ENCODE data around the gene TMPRSS6. TPM values are rescaled to one million over a fixed set of nuclear protein-coding genes. Genes with fewer than 3 reads are reported as not detected.

TMPRSS6 gene
- total RNA-seq, 1 experiment from 2014 or later, result 0.04 TPM

DNA sequence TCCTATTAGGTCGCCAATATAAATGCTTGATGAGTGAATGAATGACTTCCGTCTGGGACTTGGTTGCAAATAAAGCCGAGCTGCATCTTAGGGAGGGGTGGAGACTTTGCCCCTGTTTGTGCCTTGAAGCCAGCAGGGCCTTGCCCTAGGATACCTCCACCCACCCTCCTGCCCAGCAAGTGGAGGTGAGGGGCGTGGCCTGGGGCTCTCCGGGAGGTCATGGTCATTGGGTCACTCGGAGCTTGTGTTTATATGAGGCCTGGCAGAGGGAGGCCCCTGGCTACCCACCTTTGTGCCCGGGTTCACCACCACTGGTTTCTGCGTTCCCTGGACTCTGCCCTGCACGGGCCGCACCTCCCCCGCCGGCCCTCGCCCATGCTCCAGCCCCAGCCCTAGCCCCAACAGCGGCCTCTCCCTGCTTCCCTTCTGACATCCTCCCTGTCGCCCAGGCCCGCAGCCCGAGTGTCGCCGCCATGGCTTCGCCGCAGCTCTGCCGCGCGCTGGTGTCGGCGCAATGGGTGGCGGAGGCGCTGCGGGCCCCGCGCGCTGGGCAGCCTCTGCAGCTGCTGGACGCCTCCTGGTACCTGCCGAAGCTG is 85.7 kb downstream of the TMPRSS6 start:
- H3K4me2 ChIP-seq (ENCODE audit: low read length), result no peak overlapping the region
- H3K9me2 ChIP-seq (replicated peaks; ENCODE audit: low read length), result no peaks in the 10 kb centered on the region
- peaks cover 17% of the 10 kb centered on the region for H3K79me2 ChIP-seq (ENCODE audit: low read length)
- no peaks in the 10 kb centered on the region for H3F3A ChIP-seq (ENCODE audit: low read length, unreplicated experiment)
- no peaks in the 10 kb centered on the region for H3K4me1 ChIP-seq (ENCODE audit: insufficient read depth, low read length)
- POLR2A ChIA-PET (ENCODE audit: unreplicated experiment), result no interaction called here
- no peak for DNase-seq
- H4K20me1 ChIP-seq (ENCODE audit: low read length), result no peaks in the 10 kb centered on the region
- no peaks in the 10 kb centered on the region for H3K27me3 ChIP-seq (ENCODE audit: low read length)
- no peaks in the 10 kb centered on the region for H3K36me3 ChIP-seq (ENCODE audit: low read depth, low read length)
- no peaks in the 10 kb centered on the region for H3K9me3 ChIP-seq (ENCODE audit: low read length)
- CTCF ChIA-PET, result no interaction called here
- no peak overlapping the region for H3K4me3 ChIP-seq (ENCODE audit: low read length)
- no TSS peak for BruUV-seq (replicated peaks)
- no peak for TF ChIP-seq EZH2phosphoT487 (IDR thresholded peaks at IDR 0.05; ENCODE audit: borderline replicate concordance, low read length)
- TF ChIP-seq, protein P1, sequence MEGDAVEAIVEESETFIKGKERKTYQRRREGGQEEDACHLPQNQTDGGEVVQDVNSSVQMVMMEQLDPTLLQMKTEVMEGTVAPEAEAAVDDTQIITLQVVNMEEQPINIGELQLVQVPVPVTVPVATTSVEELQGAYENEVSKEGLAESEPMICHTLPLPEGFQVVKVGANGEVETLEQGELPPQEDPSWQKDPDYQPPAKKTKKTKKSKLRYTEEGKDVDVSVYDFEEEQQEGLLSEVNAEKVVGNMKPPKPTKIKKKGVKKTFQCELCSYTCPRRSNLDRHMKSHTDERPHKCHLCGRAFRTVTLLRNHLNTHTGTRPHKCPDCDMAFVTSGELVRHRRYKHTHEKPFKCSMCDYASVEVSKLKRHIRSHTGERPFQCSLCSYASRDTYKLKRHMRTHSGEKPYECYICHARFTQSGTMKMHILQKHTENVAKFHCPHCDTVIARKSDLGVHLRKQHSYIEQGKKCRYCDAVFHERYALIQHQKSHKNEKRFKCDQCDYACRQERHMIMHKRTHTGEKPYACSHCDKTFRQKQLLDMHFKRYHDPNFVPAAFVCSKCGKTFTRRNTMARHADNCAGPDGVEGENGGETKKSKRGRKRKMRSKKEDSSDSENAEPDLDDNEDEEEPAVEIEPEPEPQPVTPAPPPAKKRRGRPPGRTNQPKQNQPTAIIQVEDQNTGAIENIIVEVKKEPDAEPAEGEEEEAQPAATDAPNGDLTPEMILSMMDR (conservative IDR thresholded peaks at IDR 0.05; ENCODE audit: low read depth, low read length), result no peak
- no peak for TF ChIP-seq EZH2 (IDR thresholded peaks at IDR 0.05; ENCODE audit: low read length, unreplicated experiment)
- ATAC-seq, result no peak
- H3K9ac ChIP-seq (ENCODE audit: low read length), result no peak overlapping the region
- no peak overlapping the region for H2AFZ ChIP-seq (ENCODE audit: low read length)
- H3K27ac ChIP-seq (ENCODE audit: low read length), result no peak overlapping the region
- intact Hi-C loops (cut with micrococcal nuclease), result no loop called here

DNA sequence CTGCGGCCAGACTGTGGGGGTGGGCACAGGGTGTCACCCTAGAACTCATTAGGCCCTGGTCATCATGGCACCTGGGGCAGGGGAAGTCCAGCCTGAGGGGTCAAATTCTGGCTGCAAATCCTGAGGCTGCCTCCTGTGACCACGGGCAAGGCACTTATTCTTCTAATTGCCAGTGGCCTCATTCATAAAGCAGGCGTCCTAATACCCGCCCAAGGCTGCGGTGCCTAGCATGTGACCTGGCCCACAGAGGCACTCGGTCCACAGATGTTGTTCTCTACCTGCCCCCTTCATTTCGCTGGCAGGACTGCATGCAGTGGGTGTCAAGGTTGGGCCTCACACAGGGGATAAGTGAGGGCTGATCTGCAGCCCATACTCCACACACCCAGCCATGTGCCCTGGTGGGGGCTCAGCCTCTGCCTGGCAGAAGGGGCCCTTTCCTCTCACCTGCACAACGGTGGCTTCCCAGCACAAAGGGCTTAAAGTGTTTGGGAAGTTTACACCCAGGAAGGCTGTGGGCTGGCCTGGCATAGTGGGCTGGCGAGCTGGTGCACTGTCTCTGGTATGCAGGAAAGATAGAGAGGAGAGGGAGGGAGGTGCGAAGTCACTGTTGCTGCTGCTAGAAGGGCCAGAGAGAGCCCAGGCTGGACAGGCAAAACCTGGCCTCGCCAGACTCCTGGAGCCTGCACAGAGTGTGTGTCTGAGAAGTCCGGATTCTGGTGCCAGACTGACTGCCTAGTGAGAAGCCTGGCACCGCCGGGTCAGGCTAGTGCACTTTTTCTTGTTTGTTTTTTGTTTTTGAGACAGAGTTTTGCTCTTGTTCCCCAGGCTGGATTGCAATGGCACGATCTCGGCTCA is 86.8 kb downstream of the TMPRSS6 start:
- ATAC-seq (no peak), DNase-seq (no peak)
- H3K27me3 ChIP-seq (ENCODE audit: low read length), result no peaks in the 10 kb centered on the region
- H4K20me1 ChIP-seq (ENCODE audit: low read length), result no peaks in the 10 kb centered on the region
- peaks cover 28% of the 10 kb centered on the region for H3K79me2 ChIP-seq (ENCODE audit: low read length)
- H3K4me3 ChIP-seq (ENCODE audit: low read length), result no peak overlapping the region
- no peak overlapping the region for H3K9ac ChIP-seq (ENCODE audit: low read length)
- H3K4me1 ChIP-seq (ENCODE audit: insufficient read depth, low read length), result peaks cover 7% of the 10 kb centered on the region; the same call in 1 of the 2 replicates
- no peaks in the 10 kb centered on the region for H3K9me3 ChIP-seq (ENCODE audit: low read length)
- CTCF ChIA-PET, result no interaction called here
- H3K27ac ChIP-seq (ENCODE audit: low read length), result no peak overlapping the region
- H3K9me2 ChIP-seq (replicated peaks; ENCODE audit: low read length), result no peaks in the 10 kb centered on the region
- no TSS peak for BruUV-seq (replicated peaks)
- no peak overlapping the region for H2AFZ ChIP-seq (ENCODE audit: low read length)
- no peak for TF ChIP-seq EZH2phosphoT487 (IDR thresholded peaks at IDR 0.05; ENCODE audit: borderline replicate concordance, low read length)
- no peak for TF ChIP-seq EZH2 (IDR thresholded peaks at IDR 0.05; ENCODE audit: low read length, unreplicated experiment)
- TF ChIP-seq, protein P1 (conservative IDR thresholded peaks at IDR 0.05; ENCODE audit: low read depth, low read length), result no peak
- intact Hi-C loops (cut with micrococcal nuclease), result no loop called here
- H3K4me2 ChIP-seq (ENCODE audit: low read length), result no peak overlapping the region
- no peaks in the 10 kb centered on the region for H3K36me3 ChIP-seq (ENCODE audit: low read depth, low read length)
- POLR2A ChIA-PET (ENCODE audit: unreplicated experiment), result no interaction called here
- H3F3A ChIP-seq (ENCODE audit: low read length, unreplicated experiment), result no peaks in the 10 kb centered on the region
